Measurements from ENCODE around the gene CCDC91.

- TF ChIP-seq, protein P1, sequence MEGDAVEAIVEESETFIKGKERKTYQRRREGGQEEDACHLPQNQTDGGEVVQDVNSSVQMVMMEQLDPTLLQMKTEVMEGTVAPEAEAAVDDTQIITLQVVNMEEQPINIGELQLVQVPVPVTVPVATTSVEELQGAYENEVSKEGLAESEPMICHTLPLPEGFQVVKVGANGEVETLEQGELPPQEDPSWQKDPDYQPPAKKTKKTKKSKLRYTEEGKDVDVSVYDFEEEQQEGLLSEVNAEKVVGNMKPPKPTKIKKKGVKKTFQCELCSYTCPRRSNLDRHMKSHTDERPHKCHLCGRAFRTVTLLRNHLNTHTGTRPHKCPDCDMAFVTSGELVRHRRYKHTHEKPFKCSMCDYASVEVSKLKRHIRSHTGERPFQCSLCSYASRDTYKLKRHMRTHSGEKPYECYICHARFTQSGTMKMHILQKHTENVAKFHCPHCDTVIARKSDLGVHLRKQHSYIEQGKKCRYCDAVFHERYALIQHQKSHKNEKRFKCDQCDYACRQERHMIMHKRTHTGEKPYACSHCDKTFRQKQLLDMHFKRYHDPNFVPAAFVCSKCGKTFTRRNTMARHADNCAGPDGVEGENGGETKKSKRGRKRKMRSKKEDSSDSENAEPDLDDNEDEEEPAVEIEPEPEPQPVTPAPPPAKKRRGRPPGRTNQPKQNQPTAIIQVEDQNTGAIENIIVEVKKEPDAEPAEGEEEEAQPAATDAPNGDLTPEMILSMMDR (IDR thresholded peaks at IDR 0.05; ENCODE audit: insufficient read depth, low read length, poor library complexity, severe bottlenecking), result no peak
- TF ChIP-seq EZH2phosphoT487 (conservative IDR thresholded peaks at IDR 0.05; ENCODE audit: low read length), result no peak
Observed at GRCh38 chr12:28486521-28486920, 296.3 kb downstream of the CCDC91 start.

Data from SU-DHL-6 (cell line).